GM12801 (cell line): ENCODE measurements around the gene PLCG1.

Experiments
- CTCF ChIP-seq: IDR thresholded peaks from one replicate; pipeline ENCODE4 v1.5.1; 2011; ENCODE audit warnings: control low read depth; ENCODE audit not compliant: insufficient read length; ENCODE audit errors: extremely low read depth

Gene PLCG1

GRCh38 chr20:41177636-41178035 is 40.3 kb downstream of the PLCG1 start:
- TF ChIP-seq CTCF, result no peak

GRCh38 chr20:41178495-41178894 is 41.2 kb downstream of the PLCG1 start:
- no peak for TF ChIP-seq CTCF

- no peak for TF ChIP-seq CTCF
These were observed 41.6 kb downstream of the PLCG1 start for GRCh38 chr20:41178904-41179432.

- TF ChIP-seq CTCF, result no peak
These were observed 42.6 kb downstream of the PLCG1 start for GRCh38 chr20:41179961-41180360.

GRCh38 chr20:41180599-41181333 is 43.4 kb downstream of the PLCG1 start:
- TF ChIP-seq CTCF, result no peak

GRCh38 chr20:41181567-41181966 is 44.2 kb downstream of the PLCG1 start:
- TF ChIP-seq CTCF, result no peak

- no peak for TF ChIP-seq CTCF
These were observed 45.2 kb downstream of the PLCG1 start for GRCh38 chr20:41182296-41183212.
